NCI-H187 (cell line): Measurements from ENCODE around the gene CCL5.
"Not testable (repeated sequence)": the region's sequence is repeated elsewhere in the genome, so short reads cannot be mapped to it uniquely, and the experiment has no call there.

Experiments used
- DNase-seq, 2 experiments: peaks; one replicate each; lab custom pipeline; 2025; lab: John Stamatoyannopoulos, UW

CCL5 gene

DNA sequence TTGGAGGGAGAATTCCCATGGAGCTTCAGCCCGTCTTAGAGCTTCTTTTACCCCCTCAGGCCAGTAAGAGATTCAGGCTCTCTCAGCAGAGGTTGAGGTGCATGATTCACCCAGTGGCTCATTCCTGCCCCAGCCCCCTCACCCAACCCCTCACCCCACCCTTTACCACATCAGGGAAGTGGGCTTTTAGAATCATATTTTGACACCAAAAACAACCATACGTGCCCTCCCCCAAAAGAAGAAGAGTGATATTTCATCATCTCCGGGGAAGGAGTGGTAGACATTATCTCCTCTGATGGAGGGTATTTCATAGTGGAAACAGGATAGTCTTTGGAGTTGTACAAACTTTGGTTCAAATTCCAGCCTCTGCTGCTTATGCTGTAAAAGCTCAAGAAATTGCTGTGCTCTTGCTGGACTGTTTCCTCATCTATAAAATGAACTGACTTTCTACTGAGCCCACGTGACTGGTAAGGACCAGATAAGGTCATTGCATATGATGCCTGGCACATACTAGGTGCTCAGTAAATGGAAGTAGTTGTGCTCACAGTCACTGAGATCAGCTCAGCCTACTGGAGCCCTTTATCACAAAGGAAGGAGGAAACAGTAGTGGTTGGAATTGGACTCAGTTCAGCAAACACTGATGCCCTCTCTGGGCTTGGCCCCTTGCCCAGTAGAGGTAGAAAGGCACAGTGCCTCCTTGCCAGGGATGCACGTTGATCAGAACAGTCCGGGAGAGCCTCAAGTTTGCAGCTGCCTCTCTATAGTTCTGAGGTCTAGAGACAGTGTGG lies 18.3 kb upstream of the CCL5 start:
- no peak for DNase-seq

DNA sequence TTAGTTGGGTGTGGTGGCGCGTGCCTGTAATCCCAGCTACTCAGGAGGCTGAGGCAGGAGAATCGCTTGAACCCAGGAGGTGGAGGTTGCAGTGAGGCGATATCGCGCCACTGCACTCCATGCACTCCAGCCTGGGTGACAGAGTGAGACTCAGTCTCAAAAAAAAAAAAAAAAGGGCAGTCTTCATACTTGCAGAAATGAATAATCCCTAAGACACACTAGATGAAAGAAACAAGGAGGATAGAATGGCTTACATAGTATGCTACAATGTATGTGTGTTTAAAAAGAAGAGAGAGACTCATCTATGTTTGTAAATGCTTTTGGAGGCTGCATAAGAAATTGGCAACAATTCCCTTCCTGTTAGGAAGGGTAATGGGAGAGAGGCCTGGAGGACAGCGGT lies 17.6 kb upstream of the CCL5 start:
- not testable (repeated sequence) for DNase-seq

DNA sequence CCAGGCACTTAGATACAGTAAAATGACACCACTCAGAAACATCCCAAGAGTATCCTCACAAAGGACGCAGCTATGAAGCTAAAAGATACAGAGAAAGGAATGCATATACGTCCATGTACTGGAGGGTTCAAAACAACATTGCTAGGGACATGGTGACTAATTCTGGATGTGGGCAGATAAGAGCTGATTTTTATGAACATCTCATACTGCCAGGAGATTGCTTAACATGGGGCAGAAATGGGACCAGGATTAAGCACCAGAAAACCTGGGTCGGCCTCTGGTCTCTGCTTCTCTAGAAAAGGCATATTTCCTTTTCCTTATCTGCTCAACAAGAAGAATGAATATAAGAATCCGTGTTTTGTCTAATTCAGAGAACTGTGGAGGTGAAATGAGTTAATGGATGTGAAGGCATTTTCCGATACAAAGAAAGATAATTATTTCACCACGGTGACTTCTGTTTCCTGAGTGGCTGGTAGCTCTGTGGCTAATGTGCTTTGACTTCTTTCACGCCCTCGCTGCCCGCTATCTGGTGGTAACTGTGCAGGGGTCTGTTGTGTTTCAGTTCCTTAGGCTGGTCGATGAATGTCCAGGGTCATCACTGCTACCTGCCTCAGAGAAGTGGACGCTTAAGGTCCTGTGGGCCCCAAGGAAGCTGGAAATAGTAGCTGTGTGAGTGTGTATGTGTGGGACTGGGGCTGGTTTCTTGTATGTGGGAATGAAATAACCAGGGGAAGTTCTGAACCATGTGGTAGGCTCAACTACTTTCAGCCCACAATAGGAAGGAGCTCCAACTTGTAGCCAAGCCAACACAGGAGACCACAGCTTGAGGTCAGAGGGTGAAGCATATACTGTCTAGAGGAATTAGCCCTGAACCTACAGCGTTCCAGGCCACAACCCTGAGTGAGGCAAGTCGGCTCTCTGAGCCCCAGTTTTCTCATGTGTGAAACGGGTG lies 15.8 kb upstream of the CCL5 start:
- DNase-seq: peak in 1 of 2 experiments; percentile 55

DNA sequence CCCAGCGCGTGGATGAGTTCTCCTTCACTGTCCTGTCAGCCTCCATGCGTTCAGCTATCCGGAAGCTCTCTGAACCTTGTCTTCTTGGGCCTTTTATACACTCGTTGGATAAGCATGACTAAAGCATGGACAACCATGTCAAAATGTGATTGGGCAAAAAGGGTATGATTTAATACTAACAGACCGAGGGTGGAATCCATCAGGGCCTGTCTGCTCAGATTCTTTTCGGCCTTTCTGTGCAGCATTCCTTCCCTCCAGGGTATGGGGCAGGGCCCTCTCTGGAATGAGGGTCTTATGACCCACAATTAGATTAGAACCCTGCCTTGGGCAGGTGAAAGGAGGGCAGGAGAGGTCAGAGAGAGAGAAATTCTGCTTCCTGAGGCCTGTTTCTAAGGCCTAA lies 14.0 kb upstream of the CCL5 start:
- no peak for DNase-seq

DNA sequence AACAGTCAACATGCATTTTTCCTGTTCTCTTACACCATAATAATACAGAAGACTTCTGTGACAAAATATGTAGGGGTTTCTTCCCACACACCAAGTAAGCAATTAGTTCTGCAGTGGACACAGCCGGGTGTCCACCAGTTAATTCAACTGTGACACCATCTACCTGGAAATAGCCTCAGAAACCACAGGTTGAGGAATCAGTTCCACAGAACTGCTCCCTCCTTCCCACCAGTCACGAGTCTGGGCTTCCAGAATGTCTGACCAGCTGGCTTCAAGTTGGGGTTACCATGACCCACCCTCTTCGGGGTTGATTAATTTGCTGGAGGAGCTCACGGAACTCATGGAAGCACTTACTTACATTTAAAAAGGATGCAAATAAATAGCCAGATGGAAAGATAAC lies 13.6 kb upstream of the CCL5 start:
- DNase-seq: no peak

DNA sequence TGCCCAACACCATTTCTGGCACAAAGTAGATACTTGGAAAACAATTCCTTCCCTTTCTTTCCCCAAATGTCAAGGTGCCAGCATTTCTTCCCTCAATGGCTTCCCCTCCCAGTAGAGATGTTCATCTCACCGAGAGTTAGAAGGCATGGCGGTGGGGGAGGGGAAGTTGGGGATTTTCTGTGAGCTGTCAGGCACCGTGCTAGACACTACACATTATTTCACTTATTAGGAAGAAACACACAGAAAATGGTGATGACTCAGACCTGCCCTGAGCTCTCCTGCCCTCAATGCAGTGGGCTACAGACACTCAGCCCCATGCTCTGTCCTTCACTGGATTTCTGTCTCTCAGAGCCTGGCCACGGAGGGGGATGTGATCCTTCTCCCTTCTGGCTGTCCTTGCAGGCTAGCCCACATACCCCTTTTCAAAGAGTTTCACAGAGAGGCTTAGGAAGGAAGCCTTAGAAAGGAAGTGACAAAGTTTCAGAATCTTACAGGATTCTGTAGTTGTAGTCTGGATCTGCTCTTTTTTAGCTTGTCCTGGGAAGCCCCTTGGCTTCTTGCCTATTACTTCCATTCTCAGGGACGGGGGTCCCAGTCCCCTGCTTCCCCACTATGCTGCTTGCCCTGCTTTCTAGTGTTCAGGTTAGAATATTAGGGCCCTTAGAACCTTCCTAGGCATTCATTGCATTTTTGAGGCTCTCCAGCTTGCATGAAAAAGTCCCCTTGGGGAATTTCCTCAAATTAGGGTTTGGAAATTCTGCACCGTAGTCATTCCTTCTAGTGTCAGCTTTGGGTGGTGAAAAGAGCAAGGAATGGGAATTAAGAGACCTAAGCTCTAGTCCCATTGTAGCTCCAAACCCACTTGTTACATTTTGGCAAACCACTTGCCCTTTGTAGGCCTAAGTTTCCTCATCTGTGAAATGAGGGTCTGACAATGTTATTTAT lies 12.2 kb upstream of the CCL5 start:
- no peak for DNase-seq

DNA sequence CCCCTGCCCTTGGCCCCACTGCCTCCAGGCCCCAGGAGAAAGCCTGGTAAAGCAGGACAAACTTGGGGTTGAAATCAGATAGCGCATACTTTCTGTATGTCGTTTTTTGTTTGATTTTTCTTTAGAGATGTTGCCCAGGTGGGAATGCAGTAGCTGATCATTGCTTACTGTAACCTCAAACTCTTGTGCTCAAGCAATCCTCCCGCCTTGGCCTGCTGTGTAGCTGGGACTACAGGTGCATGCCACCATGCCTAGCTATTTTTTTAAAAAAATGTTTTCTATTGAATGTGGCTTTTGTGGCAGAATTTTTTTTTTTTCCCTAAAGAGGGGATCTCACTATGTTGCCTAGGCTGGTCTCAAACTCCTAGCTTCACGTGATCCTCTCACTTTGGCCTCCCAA lies 11.1 kb upstream of the CCL5 start:
- DNase-seq: no peak

DNA sequence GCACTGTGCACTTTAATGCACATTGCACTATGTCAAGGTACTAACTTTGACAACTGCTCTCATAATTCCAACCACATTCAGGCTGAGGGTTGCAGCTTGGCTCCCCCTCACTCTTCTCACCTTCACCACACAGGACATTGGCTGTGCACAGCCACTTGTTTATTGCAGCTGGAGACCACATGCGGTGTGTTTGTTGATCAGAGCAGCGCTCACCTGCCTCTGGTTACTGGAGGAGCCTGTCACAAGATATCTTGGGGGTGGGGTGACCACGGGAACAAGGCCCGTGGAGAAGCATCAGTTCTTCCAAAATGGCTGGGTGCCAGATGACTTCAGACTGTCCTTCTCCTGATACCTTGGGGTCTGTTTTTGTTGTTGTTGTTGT lies 10.6 kb upstream of the CCL5 start:
- peak; percentile 27 to 42 for DNase-seq

DNA sequence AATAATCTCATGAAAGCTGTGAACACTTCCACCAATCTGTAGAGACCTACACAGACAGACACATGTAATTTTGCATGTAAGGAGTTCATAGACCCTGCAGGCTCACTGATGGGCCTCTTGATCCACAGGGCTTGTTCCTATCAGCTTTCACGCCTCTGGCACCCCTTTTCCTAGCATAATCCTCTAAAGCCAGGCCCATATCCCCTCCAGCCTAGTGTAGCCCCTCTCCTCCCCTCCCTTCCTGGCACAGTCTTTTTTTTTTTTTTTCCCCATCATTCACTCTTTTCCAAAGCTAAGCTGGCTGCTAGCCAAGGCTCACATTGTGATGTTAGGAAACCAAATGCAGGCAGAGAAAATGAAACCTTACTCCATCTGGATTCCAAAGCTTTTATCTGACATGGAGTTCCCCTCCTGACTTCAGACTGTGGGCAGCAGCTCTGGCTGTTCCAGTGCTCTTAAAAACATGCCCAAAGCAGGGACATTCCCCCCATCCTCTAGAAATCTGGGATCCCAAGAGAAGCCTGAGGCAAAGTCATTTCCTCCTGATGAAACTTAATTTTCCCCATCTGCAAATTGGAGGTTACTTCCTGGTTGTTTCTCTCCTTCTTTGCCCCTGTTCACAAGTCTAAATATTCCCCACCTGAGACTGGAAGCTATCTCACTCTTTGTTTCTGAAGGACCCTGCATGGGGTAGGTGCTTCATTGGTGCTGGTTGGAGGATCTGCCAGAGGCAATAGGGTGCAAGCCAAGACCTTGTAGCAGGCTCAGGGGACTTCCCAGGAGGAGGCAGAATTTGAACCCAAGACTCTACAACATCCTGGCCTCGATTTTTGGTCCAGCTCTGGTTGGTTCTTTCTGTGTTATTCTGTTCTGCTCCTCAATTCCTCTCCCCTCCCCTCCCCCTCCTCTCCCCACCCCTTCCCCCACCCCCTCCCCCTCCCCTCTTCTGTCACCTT lies 9.9 kb upstream of the CCL5 start:
- DNase-seq: no peak

DNA sequence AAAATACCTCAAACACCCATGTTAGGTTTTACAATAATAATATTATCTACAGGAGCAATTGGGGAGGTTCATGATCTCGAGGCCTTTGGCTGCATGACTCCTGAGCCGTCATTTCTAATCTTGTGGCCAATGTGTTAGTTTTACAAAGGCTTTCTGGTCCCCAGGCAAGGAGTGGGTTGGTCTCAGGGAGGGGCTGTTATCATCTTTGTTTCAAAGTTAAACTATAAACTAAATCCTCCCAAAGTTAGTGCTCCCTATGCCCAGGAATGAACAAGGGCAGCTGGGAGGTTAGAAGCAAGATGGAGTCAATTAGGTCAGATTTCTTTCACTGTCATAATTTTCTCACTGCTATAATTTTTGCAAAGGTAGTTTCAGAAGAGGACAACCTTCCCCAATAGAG lies 9.1 kb upstream of the CCL5 start:
- DNase-seq: no peak

DNA sequence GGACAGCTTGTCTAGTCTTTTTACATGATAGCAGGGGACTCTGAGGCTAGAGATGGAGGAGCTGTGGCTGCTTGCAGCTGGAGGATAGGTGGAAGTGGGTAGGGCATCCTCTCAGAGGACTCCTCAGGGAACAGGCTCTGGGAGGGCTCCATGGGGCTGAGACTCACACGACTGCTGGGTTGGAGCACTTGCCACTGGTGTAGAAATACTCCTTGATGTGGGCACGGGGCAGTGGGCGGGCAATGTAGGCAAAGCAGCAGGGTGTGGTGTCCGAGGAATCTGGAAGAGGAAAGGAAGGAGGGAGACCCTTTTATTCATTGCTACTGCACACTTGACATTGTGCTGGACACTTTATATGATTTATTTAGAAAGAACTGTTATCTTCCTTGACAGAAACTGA lies 1.8 kb downstream of the CCL5 start:
- no peak for DNase-seq

DNA sequence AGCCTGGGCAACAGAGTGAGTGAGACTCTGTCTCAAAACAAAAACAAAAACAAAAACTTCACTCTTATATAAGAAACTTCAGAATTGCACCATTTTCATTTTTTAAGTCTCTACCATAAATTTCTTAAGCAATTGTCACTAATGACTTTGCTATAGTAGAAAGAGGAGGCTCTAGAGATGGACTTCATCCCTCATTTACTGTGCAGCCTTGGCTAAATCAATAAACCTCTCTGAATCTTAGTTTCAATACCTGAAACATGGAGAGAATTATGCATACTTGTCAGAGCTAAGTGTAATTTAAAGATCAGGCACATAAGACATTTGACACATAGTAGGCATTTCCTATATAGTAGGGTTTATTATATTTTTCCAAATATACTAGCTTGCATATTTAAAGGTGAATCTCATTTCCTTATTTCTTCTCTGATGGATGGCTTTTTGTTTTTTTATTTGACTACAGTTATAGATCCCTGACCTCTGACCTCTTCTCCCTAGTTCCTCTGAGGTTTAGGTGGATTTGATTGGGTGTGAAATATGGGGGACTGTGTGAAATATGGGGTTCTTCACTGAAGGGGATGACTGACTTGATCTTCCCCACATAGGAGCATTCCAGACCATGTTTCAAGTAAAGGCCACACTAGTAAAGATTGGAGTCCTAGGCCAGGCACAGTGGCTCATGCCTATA lies 2.7 kb downstream of the CCL5 start:
- no peak for DNase-seq

DNA sequence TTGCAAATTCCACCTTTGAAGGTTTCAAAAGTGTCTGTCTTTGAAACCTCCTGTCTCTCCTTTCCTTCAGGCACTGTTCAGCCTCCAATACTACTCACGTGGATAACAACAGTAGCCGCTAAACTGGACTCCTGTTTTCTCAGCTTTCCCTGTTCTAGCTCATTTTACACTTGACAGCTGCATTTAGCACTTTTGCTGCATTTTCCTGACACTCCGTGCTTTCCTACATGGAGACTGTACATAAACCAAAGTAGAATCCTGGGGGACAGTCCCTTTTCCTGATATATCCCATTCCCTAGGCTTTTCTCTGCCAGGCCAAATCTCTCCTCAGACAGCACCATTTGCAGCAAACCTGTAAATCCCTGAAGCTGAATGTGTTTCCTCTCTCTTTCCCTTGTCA lies 3.6 kb downstream of the CCL5 start:
- DNase-seq: no peak

DNA sequence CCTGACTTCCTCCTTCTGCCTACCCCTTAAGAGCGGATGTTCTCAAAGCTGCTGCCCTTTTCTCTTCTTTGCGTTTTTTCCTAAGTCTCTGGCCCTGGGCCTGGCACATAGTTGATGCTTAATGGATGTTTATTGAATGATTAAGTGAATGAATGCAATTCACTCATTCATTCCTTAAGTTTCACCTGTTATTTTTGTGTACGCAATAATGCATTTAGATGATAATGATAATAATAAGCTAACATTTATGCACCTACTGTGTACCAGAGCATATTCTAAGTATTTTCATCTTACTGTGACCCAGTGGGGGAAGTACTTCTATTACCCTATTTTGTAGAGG lies 4.4 kb downstream of the CCL5 start:
- no peak for DNase-seq

DNA sequence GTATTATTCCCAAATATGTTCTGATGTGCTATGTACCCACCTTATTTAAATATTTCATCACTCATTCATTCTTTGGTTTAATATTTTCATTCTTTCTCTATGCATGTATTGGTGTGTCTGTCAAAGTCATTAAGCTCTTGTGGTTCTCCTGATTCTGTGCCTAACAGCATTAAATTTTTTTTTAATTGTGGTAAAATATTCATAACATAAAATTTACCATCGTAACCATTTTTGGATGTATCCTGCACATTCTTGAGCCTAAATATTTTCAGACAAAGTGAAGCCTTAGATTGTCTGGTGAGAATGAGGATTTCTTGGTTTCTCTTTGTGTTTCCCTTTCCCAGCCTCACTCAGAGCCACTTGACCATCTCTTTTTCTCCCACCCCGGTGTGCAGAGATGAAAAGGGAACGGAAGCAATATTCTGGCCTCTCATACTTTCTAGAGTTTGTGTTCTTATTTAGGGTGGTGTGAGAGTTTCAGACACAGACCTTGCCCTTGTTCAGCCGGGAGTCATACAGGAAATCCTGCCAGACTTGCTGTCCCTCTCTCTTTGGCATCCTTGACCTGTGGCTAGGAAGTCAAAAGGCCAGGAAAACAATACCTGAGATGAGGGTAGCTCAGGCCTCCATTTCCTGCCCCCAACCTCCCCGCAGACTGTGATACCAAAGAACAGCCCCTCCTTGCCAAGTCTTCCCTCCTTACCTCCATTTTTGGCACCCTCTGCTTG lies 4.9 kb downstream of the CCL5 start:
- no peak for DNase-seq

DNA sequence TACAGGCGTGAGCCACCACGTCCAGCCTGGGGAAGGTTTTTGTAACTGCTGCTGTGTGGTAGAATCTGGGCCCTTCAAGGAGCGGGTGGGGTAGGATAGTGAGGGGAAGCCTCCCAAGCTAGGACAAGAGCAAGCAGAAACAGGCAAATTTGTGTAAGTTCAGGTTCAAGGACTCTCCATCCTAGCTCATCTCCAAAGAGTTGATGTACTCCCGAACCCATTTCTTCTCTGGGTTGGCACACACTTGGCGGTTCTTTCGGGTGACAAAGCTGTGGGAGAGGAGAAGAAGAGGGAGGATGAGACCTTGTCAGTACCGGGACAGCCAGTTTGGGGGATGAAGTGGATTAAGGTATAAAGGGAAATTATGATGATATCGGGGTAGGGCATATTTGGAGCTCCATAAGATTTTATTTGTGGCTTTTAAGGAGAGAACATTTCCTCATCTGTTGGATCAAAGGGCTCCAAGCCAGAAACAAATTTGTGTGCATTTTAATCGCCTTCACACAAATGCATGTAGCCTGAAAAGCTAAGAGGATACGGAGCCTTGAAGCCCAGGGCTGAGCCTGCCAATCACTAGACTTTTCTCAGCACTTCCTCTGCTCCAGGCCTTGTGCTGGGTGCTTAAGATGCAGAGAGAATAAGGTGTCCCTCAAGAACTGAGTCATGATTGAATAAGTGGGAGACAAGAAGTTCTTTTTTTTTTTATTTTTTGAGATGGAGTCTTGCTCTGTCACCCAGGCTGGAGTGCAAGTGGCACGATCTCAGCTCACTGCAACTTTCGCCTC lies 7.8 kb downstream of the CCL5 start:
- no peak for DNase-seq

DNA sequence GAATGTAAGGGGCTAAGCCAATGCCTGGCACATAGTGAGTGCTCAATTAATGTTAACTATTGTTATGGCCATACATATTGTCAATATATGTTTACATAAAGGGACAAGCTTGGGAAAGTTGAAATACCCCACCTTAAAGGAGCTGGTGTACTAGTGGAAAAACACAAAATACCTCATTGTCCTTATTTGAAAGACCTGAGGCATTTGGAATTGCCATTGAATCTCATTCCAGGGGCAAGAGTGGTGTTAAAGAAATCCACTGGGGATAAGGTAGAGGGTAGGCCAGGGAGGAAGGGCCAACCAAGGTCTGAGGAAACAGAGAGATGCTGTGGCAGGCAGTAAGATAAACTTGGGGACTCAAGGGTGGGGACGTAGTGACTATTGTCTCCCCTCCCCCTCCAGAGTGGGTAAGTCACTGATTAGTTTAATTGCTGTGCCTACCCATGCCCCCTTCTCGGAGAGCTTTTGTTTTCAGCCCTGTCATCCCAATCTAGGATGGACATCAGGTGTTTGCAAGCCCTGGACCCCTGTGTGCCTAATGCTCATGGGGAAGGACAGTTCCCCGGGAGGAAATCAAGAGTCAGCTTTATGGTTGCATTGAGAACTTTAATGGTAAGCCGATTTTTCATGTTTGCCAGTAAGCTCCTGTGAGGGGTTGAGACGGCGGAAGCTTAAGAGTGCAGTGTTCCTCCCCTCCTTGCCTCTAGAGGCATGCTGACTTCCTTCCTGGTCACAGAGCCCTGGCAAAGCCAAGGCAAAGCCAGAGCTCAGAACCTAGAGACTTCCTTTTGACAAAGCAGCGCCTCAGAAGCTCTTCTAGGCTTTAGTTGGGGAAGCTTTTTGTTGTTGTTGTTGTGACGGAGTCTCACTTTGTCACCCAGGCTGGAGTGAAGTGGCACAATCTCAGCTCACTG lies 9.0 kb downstream of the CCL5 start:
- DNase-seq: no peak

DNA sequence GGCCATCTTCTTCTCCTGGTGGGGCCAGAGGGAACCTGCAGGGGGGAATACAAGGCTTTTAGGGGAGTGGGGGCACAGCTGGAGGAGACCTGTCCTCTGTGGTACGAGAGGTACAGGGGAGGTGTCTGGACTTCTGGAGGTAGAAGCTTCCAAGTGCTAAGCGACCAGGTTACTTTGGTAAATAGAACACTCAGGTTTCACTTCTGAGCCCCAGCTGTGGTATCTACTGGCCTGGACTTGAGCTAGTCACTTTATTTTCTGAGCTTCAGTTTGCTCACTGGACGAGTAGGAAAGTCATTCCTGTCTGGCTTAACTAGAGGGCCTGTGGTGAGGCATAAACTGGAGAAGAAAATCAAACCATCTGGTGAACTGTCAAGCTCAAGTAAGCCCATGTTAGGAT lies 11.4 kb downstream of the CCL5 start, which contains the start of gene HEATR9:
Gene HEATR9 (minus strand): TSS at position 155 of the 400 bp plus-strand sequence. CDS start 149 bp downstream, at position 6.
- DNase-seq: no peak
